HCT116 (cell line): Measurements from ENCODE around the gene FAAP24. TPM values are rescaled to one million over a fixed set of nuclear protein-coding genes. Genes with fewer than 3 reads are reported as not detected.

Source experiments
- ATAC-seq: fragments of 200-7000 bp; cut with Tn5 transposase; 2 replicates; pipeline ENCODE4 v1.9.1; 2020; ENCODE audit warnings: mild to moderate bottlenecking, moderate library complexity
- BruUV-seq: library from RNA; stranded (reverse); fragments of 400-500 nt; replicated peaks from 2 replicates; lab custom pipeline; 2021; lab: Mats Ljungman, UMichigan
- CTCF ChIA-PET: fragments of 300-600 bp; sonication (Branson Sonifier 250); formaldehyde crosslinking; loops from one replicate; lab custom pipeline; 2021; ENCODE audit warnings: antibody characterized with exemption; lab: Charles Lee
- POLR2A ChIA-PET: fragments of 300-600, 350-600 bp; sonication (Branson Sonifier 250); formaldehyde crosslinking; loops from one replicate; lab custom pipeline; 2021; ENCODE audit warnings: antibody characterized with exemption; lab: Charles Lee
- RAD21 ChIA-PET, 2 experiments: fragments of 300-600 bp; sonication (Branson Sonifier 250); formaldehyde crosslinking; loops; one replicate each; lab custom pipeline; 2023; ENCODE audit warnings: low total read pairs in 2 of 2; ENCODE audit not compliant: uncharacterized antibody in 2 of 2, unreplicated experiment in 2 of 2, low non-redundant PET in 1 of 2; lab: Charles Lee
- DNase-seq: peaks from one replicate; pipeline ENCODE4 v3.0.0-alpha.2; 2010; ENCODE audit warnings: low read depth, low spot score
- H2AFZ ChIP-seq: fragments of 200-600 bp; shearing (Covaris generic), sonication (generic); 2 replicates; pipeline ENCODE4 v1.6.1; 2017; ENCODE audit warnings: low read depth, mixed run types, mixed read lengths, antibody characterized with exemption, low read length; ENCODE audit not compliant: poor library complexity, severe bottlenecking
- H3K27ac ChIP-seq: 2 replicates; pipeline ENCODE4 v1.5.1; 2012; ENCODE audit warnings: low read depth, low read length
- H3K27me3 ChIP-seq: fragments of 200-600 bp; sonication (generic); 2 replicates; pipeline ENCODE4 v1.6.1; 2016; ENCODE audit warnings: mixed run types, low read length, mixed read lengths; ENCODE audit not compliant: insufficient read depth
- H3K36me3 ChIP-seq, 2 experiments: fragments of 200-500 bp in 1 of 2; fragments of 200-600 bp in 1 of 2; sonication (Bioruptor generic) in 1 of 2; sonication (generic) in 1 of 2; 2 replicates each; pipeline versions ENCODE4 v1.5.1 to v1.6.1; 2014 to 2016; ENCODE audit warnings: low read length in 2 of 2, inconsistent platforms in 1 of 2, mixed read lengths in 1 of 2, mixed run types in 1 of 2; ENCODE audit not compliant: insufficient read depth in 2 of 2, control insufficient read depth in 1 of 2
- H3K4me1 ChIP-seq, 2 experiments: fragments of 200-600 bp in 1 of 2; sonication (generic) in 1 of 2; 2 replicates each; pipeline versions ENCODE4 v1.5.1 to v1.6.1; 2012 to 2017; ENCODE audit warnings: low read length in 2 of 2, inconsistent platforms in 1 of 2, mild to moderate bottlenecking in 1 of 2, mixed read lengths in 1 of 2, mixed run types in 1 of 2, moderate library complexity in 1 of 2; ENCODE audit not compliant: insufficient read depth in 2 of 2, control insufficient read depth in 1 of 2
- H3K4me2 ChIP-seq: fragments of 200-600 bp; sonication (generic); 2 replicates; pipeline ENCODE4 v1.6.1; 2017; ENCODE audit warnings: mixed run types, low read length, mixed read lengths
- H3K4me3 ChIP-seq, 2 experiments: fragments of 200-600 bp in 1 of 2; sonication (generic) in 1 of 2; replicated peaks in 1 of 2; 2 replicates each; pipeline ENCODE4 v1.5.1; 2011 to 2016; ENCODE audit warnings: low read length in 2 of 2, control low read depth in 1 of 2, low read depth in 1 of 2, mild to moderate bottlenecking in 1 of 2, mixed read lengths in 1 of 2, mixed run types in 1 of 2
- H3K79me2 ChIP-seq: fragments of 200-600 bp; sonication (generic); 2 replicates; pipeline ENCODE4 v1.6.1; 2017; ENCODE audit warnings: mild to moderate bottlenecking, mixed run types, low read length, moderate library complexity, mixed read lengths; ENCODE audit not compliant: insufficient read depth
- H3K9ac ChIP-seq: fragments of 200-600 bp; sonication (generic); 2 replicates; pipeline ENCODE4 v1.6.1; 2016; ENCODE audit warnings: low read length, mixed read lengths
- H3K9me2 ChIP-seq: fragments of 200-600 bp; sonication (generic), shearing (Covaris generic); 2 replicates; pipeline ENCODE4 v1.6.1; 2017; ENCODE audit warnings: mixed run types, mild to moderate bottlenecking, moderate library complexity; ENCODE audit not compliant: insufficient read depth
- H3K9me3 ChIP-seq, 2 experiments: fragments of 200-500 bp in 1 of 2; fragments of 200-600 bp in 1 of 2; sonication (Bioruptor generic) in 1 of 2; sonication (generic) in 1 of 2; 2 replicates each; pipeline ENCODE4 v1.6.1; 2014 to 2017; ENCODE audit warnings: low read length in 2 of 2, mixed read lengths in 2 of 2, inconsistent platforms in 1 of 2, low read depth in 1 of 2, mild to moderate bottlenecking in 1 of 2, mixed run types in 1 of 2, moderate library complexity in 1 of 2; ENCODE audit not compliant: control insufficient read depth in 1 of 2, insufficient read depth in 1 of 2
- H4K20me1 ChIP-seq: fragments of 200-600 bp; sonication (generic), shearing (Covaris generic); 2 replicates; pipeline ENCODE4 v1.6.1; 2017; ENCODE audit warnings: mixed run types, mild to moderate bottlenecking, moderate library complexity; ENCODE audit not compliant: insufficient read depth
- ATF3 ChIP-seq: IDR thresholded peaks from 2 replicates; pipeline ENCODE4 v1.6.1; 2012
- CTCF ChIP-seq, 3 experiments: fragments of 200-600 bp in 1 of 3; sonication (generic) in 1 of 3; IDR thresholded peaks in 2 of 3; conservative IDR thresholded peaks in 1 of 3; 2 replicates each; pipeline ENCODE4 v1.5.1; 2012 to 2017; ENCODE audit warnings: low read depth in 2 of 3, low read length in 2 of 3, antibody characterized with exemption in 1 of 3, borderline replicate concordance in 1 of 3, control low read depth in 1 of 3, mild to moderate bottlenecking in 1 of 3, mixed read lengths in 1 of 3, mixed run types in 1 of 3, moderate library complexity in 1 of 3; ENCODE audit not compliant: insufficient read depth in 1 of 3
- EGR1 ChIP-seq: IDR thresholded peaks from 2 replicates; pipeline ENCODE4 v1.6.1; 2012; ENCODE audit warnings: low read depth
- ELF1 ChIP-seq: IDR thresholded peaks from 2 replicates; pipeline ENCODE4 v1.6.1; 2012; ENCODE audit warnings: low read depth, borderline replicate concordance
- MAX ChIP-seq: IDR thresholded peaks from 2 replicates; pipeline ENCODE4 v1.6.1; 2012
- POLR2AphosphoS5 ChIP-seq: IDR thresholded peaks from 2 replicates; pipeline ENCODE4 v1.6.1; 2011; ENCODE audit warnings: mild to moderate bottlenecking, low read depth, low read length, moderate library complexity
- RAD21 ChIP-seq: IDR thresholded peaks from 2 replicates; pipeline ENCODE4 v1.6.1; 2012; ENCODE audit warnings: low read depth, mild to moderate bottlenecking
- REST ChIP-seq: IDR thresholded peaks from 2 replicates; pipeline ENCODE4 v1.6.1; 2012; ENCODE audit warnings: low read depth
- SIN3A ChIP-seq: IDR thresholded peaks from 2 replicates; pipeline ENCODE4 v1.6.1; 2012; ENCODE audit warnings: low read depth
- SP1 ChIP-seq: IDR thresholded peaks from 2 replicates; pipeline ENCODE4 v1.6.1; 2012; ENCODE audit warnings: low read depth
- SRF ChIP-seq: IDR thresholded peaks from 2 replicates; pipeline ENCODE4 v1.6.1; 2012; ENCODE audit warnings: low read depth
- TCF7L2 ChIP-seq: IDR thresholded peaks from 2 replicates; pipeline ENCODE4 v1.7.0; 2011; ENCODE audit warnings: borderline replicate concordance, inconsistent platforms; ENCODE audit not compliant: insufficient read depth, insufficient read length; ENCODE audit errors: extremely low read depth
- ZFX ChIP-seq: fragments of 450-650 bp; IDR thresholded peaks from 2 replicates; pipeline ENCODE4 v1.6.1; 2017
- intact Hi-C: fragments of 100-400 bp; cut with micrococcal nuclease; formaldehyde crosslinking; loops from 2 replicates; pipeline ENCODE4 v1.10.0; 2022
- total RNA-seq: library from RNA; stranded (reverse); gene quantifications from one replicate; pipeline ENCODE4 v1.2.1, GENCODE V29; 2021; ENCODE audit not compliant: unreplicated experiment

The FAAP24 gene
- total RNA-seq, 1 experiment from 2014 or later: 4.9 TPM

GRCh38 chr19:32969549-32969948, 2.5 kb upstream of the FAAP24 start:
- BruUV-seq: no TSS peak
- intact Hi-C loops: no loop called here
- Histone ChIP-seq H3K9me2 (no peaks in the 10 kb centered on the region), H3K9me3 (no peaks in the 10 kb centered on the region), H3K4me3 (no peak overlapping the region), H3K4me2 (no peak overlapping the region), H3K27me3 (no peaks in the 10 kb centered on the region), H3K36me3 (peaks cover 0 to 2% of the 10 kb centered on the region in 2 experiments; a peak in 2 of 4 replicates), H3K4me1 (peaks cover 5 to 16% of the 10 kb centered on the region in 2 experiments; a peak in 3 of 4 replicates), H2AFZ (no peak overlapping the region), H3K27ac (no peak overlapping the region), H3K9ac (no peak overlapping the region), H3K79me2 (peaks cover 22% of the 10 kb centered on the region), H4K20me1 (no peaks in the 10 kb centered on the region)
- DNase-seq (no peak), ATAC-seq (no peak)
- TF ChIP-seq RAD21 (no peak), ELF1 (no peak), SIN3A (no peak), POLR2AphosphoS5 (no peak), ZFX (no peak), ATF3 (no peak), SRF (no peak)
- ChIA-PET RAD21 (no interaction called here), CTCF (no interaction called here), POLR2A (no interaction called here)

- ChIA-PET CTCF (interaction anchor here (0.6 to 1.5 kb wide), 6 partner anchors 146 to 371 kb away, joined by 3 to 4 read pairs (median 4); no protein-coding TSS in a partner anchor), RAD21 (interaction anchor here (0.6 to 1.2 kb wide), 4 partner anchors 13 to 168 kb away, joined by 3 to 5 read pairs (median 3); no protein-coding TSS in a partner anchor), POLR2A (interaction anchor here (0.6 to 1.6 kb wide), 2 partner anchors 43 to 279 kb away, joined by 3 read pairs; partner anchors contain the start of gene NUDT19)
- Histone ChIP-seq H3K9me3 (no peaks in the 10 kb centered on the region), H3K4me3 (peak overlapping the region; percentile 79 to 98), H3K9ac (peak overlapping the region; percentile 75), H3K4me2 (peak overlapping the region; percentile 91), H4K20me1 (no peaks in the 10 kb centered on the region), H3K4me1 (peaks cover 5 to 16% of the 10 kb centered on the region in 2 experiments; a peak in 3 of 4 replicates), H3K27ac (0 out of 2 replicates have a peak overlapping the region, but pooled peaks have one; percentile 16), H3K27me3 (no peaks in the 10 kb centered on the region), H2AFZ (no peak overlapping the region), H3K36me3 (no peaks in the 10 kb centered on the region; a peak in 2 of 4 replicates), H3K79me2 (peaks cover 22% of the 10 kb centered on the region), H3K9me2 (no peaks in the 10 kb centered on the region)
- intact Hi-C loops: loop anchor here (5.0 kb wide), 1 partner anchor 206 kb away; no protein-coding TSS in a partner anchor
- DNase-seq (no peak), ATAC-seq (no peak)
- BruUV-seq: TSS peak; percentile 72
- no peak for TF ChIP-seq ZFX
- no peak for TF ChIP-seq ELF1
- TF ChIP-seq POLR2AphosphoS5: no peak
- no peak for TF ChIP-seq CTCF (IDR thresholded peaks at IDR 0.05 in 2 of 3, conservative IDR thresholded peaks at IDR 0.05 in 1 of 3; ENCODE audit: borderline replicate concordance in 1 of 3, insufficient read depth in 1 of 3, low read depth in 2 of 3, low read length in 2 of 3)
- TF ChIP-seq SIN3A: no peak
- TF ChIP-seq TCF7L2: no peak
- TF ChIP-seq REST: no peak
- no peak for TF ChIP-seq MAX
- no peak for TF ChIP-seq SP1
- TF ChIP-seq EGR1: no peak
These were observed 938 bp upstream of the FAAP24 start for GRCh38 chr19:32971012-32971595.
